HepG2 (cell line): ENCODE measurements around the gene UBE2S. TPM values are rescaled to one million over a fixed set of nuclear protein-coding genes. Genes with fewer than 3 reads are reported as not detected.

ENCODE experiments used
- ATAC-seq: fragments of 200-7000 bp; cut with Tn5 transposase; 3 replicates; pipeline ENCODE4 v1.9.1; 2020; ENCODE audit warnings: mild to moderate bottlenecking, moderate library complexity
- BruUV-seq: library from RNA; stranded (reverse); fragments of 400-500 nt; replicated peaks from 2 replicates; lab custom pipeline; 2021; lab: Mats Ljungman, UMichigan
- CTCF ChIA-PET: fragments of 300-600 bp; formaldehyde crosslinking; extraction: SDS; loops from one replicate; lab custom pipeline; 2021; ENCODE audit warnings: low total read pairs, inconsistent platforms, low intra/inter-chr PET ratio; lab: Yijun Ruan, JAX
- POLR2A ChIA-PET: fragments of 350-600 bp; sonication (Branson Sonifier 250); formaldehyde crosslinking; loops from one replicate; lab custom pipeline; 2020; ENCODE audit warnings: antibody characterized with exemption, inconsistent platforms; lab: Yijun Ruan, JAX
- DNase-seq: peaks from one replicate; pipeline ENCODE4 v3.0.0-alpha.2; 2015; ENCODE audit warnings: low spot score
- FAIRE-seq: peaks from 3 replicates; lab custom pipeline; 2011; peaks lifted over from hg19 to GRCh38; lab: Jason Lieb, UNC
- H2AFZ ChIP-seq: one replicate; pipeline ENCODE4 v1.6.1; 2011; ENCODE audit warnings: low read length, inconsistent platforms
- H3K27ac ChIP-seq: fragments of 300-600 bp; 3 replicates; pipeline ENCODE4 v1.8.0; 2011; ENCODE audit warnings: mixed run types, mild to moderate bottlenecking, mixed read lengths, low read length, inconsistent platforms; ENCODE audit not compliant: insufficient read depth; ENCODE audit errors: extremely low read length
- H3K27me3 ChIP-seq, 2 experiments: fragments of 200-600 bp in 1 of 2; 2 replicates in 1 of 2; 3 replicates in 1 of 2; pipeline versions ENCODE4 v1.6.0 to v1.8.0; 2011; ENCODE audit warnings: low read length in 2 of 2, mild to moderate bottlenecking in 2 of 2, moderate library complexity in 2 of 2, inconsistent platforms in 1 of 2; ENCODE audit not compliant: insufficient read depth in 2 of 2, control insufficient read depth in 1 of 2
- H3K36me3 ChIP-seq, 2 experiments: fragments of 200-600 bp in 1 of 2; replicated peaks in 1 of 2; 2 replicates in 1 of 2; 3 replicates in 1 of 2; pipeline versions ENCODE4 v1.5.1 to v1.8.0; 2011; ENCODE audit warnings: low read length in 2 of 2, inconsistent platforms in 1 of 2; ENCODE audit not compliant: insufficient read depth in 2 of 2, control insufficient read depth in 1 of 2
- H3K4me1 ChIP-seq: 2 replicates; pipeline ENCODE4 v1.5.1; 2012; ENCODE audit warnings: low read length, inconsistent platforms; ENCODE audit not compliant: insufficient read depth
- H3K4me2 ChIP-seq: 2 replicates; pipeline ENCODE4 v1.6.0; 2011; ENCODE audit warnings: low read depth, low read length, inconsistent platforms
- H3K4me3 ChIP-seq, 3 experiments: fragments of 200-600 bp in 1 of 3; sonication (generic), shearing (Covaris generic) in 1 of 3; replicated peaks in 1 of 3; 2 replicates each; pipeline ENCODE4 v1.5.1; 2011 to 2016; ENCODE audit warnings: low read length in 3 of 3, inconsistent platforms in 2 of 3, low read depth in 2 of 3, mild to moderate bottlenecking in 2 of 3, control low read depth in 1 of 3, mixed read lengths in 1 of 3; ENCODE audit not compliant: insufficient read depth in 1 of 3
- H3K79me2 ChIP-seq: one replicate; pipeline ENCODE4 v1.6.1; 2011; ENCODE audit warnings: low read length, inconsistent platforms; ENCODE audit not compliant: insufficient read depth
- H3K9ac ChIP-seq: 2 replicates; pipeline ENCODE4 v1.6.0; 2011; ENCODE audit warnings: mild to moderate bottlenecking, low read depth, low read length, inconsistent platforms; ENCODE audit not compliant: insufficient read depth
- H3K9me3 ChIP-seq: 2 replicates; pipeline ENCODE4 v1.5.1; 2012; ENCODE audit warnings: mild to moderate bottlenecking, low read length
- H4K20me1 ChIP-seq: 2 replicates; pipeline ENCODE4 v1.6.0; 2011; ENCODE audit warnings: inconsistent platforms, mild to moderate bottlenecking, low read length, moderate library complexity; ENCODE audit not compliant: insufficient read depth
- ATF3 ChIP-seq: sonication (generic); formaldehyde crosslinking; IDR thresholded peaks from 2 replicates; pipeline ENCODE4 v1.4.0; 2020; ENCODE audit warnings: missing genetic modification reagents
- GMEB1 ChIP-seq: sonication (generic); formaldehyde crosslinking; IDR thresholded peaks from 2 replicates; pipeline ENCODE4 v1.5.1; 2020; ENCODE audit warnings: missing genetic modification reagents, mild to moderate bottlenecking, borderline replicate concordance
- KAT7 ChIP-seq: IDR thresholded peaks from 2 replicates; pipeline ENCODE4 v1.6.1; 2018; ENCODE audit warnings: borderline replicate concordance, missing compliant biosample characterization
- MXD3 ChIP-seq: IDR thresholded peaks from 2 replicates; pipeline ENCODE4 v1.6.1; 2016; ENCODE audit warnings: mild to moderate bottlenecking, missing biosample characterization, missing genetic modification reagents
- PBX3 ChIP-seq: sonication (generic); formaldehyde crosslinking; IDR thresholded peaks from 2 replicates; pipeline ENCODE4 v1.8.1; 2023; ENCODE audit warnings: missing genetic modification reagents, inconsistent platforms, borderline replicate concordance
- PRDM15 ChIP-seq: sonication (generic); formaldehyde crosslinking; IDR thresholded peaks from 2 replicates; pipeline ENCODE4 v1.4.0; 2020; ENCODE audit warnings: missing genetic modification reagents
- ZBTB42 ChIP-seq: sonication (generic); formaldehyde crosslinking; IDR thresholded peaks from 2 replicates; pipeline ENCODE4 v1.5.0; 2020; ENCODE audit warnings: mild to moderate bottlenecking, missing genetic modification reagents
- ZNF263 ChIP-seq: sonication (generic); formaldehyde crosslinking; IDR thresholded peaks from 2 replicates; pipeline ENCODE4 v1.4.0; 2020; ENCODE audit warnings: missing genetic modification reagents
- ZNF362 ChIP-seq: sonication (generic); formaldehyde crosslinking; IDR thresholded peaks from 2 replicates; pipeline ENCODE4 v1.4.0; 2020; ENCODE audit warnings: missing genetic modification reagents, mild to moderate bottlenecking, borderline replicate concordance
- ZNF550 ChIP-seq: sonication (generic); formaldehyde crosslinking; IDR thresholded peaks from 2 replicates; pipeline ENCODE4 v1.4.0; 2020; ENCODE audit warnings: mild to moderate bottlenecking, missing genetic modification reagents, borderline replicate concordance
- WGBS: methylation state at CpG from one replicate; pipeline ENCODE4 v1.1.6; 2017; ENCODE audit warnings: low lambda C conversion rate; 5-methylcytosine and 5-hydroxymethylcytosine counted together
- in situ Hi-C: cut with HindIII; loops from 2 replicates; pipeline ENCODE4 v1.10.0; 2017; ENCODE audit warnings: low pct_unique_long_range_greater_than_20kb; ENCODE audit not compliant: extremely low pct_ligation_motif_present
- intact Hi-C: fragments of 100-400 bp; cut with micrococcal nuclease; formaldehyde crosslinking; loops from one replicate; pipeline ENCODE4 v1.10.0; 2022; ENCODE audit not compliant: unreplicated experiment
- polyA plus RNA-seq, 8 experiments: library from polyadenylated mRNA; depleted of rRNA in 3 of 8; stranded (reverse) in 7 of 8; unstranded in 1 of 8; fragments of >200 nt; fragmentation: Illumina TruSeq in 4 of 8; extraction: Trizol in 4 of 8; gene quantifications; 2 replicates each; pipeline versions ENCODE4 v1.2.1 to v1.2.3, GENCODE V29; 2011 to 2016; ENCODE audit warnings: low read depth in 4 of 8, missing spikeins in 1 of 8, mixed read lengths in 1 of 8; ENCODE audit not compliant: insufficient read depth in 1 of 8
- total RNA-seq, 5 experiments: library from RNA; depleted of rRNA; stranded (reverse); fragments of >200 nt; fragmentation: Illumina TruSeq; extraction: Trizol; gene quantifications; 2 replicates each; pipeline ENCODE4 v1.2.3, GENCODE V29; 2016; ENCODE audit warnings: low read depth in 1 of 5

Gene UBE2S
- total and polyA plus RNA-seq, 2 of the 13 experiments (the other 11 are each of a cell fraction or from before 2014, with no cell fraction given) = 32.2 to 39.3 TPM

- TF ChIP-seq MXD3 (CRISPR knock-in tag) (no peak), PRDM15 (CRISPR knock-in tag) (no peak)
- TF ChIP-seq, all 625 proteins: peak for 4
These were observed 37.8 kb downstream of the UBE2S start (continued) for GRCh38 chr19:55369653-55370304.

- H3K4me2 ChIP-seq = peak overlapping the region; percentile 63
- DNase-seq (no peak), ATAC-seq (peak; percentile 63), FAIRE-seq (no peak)
- H3K36me3 ChIP-seq = no peaks in the 10 kb centered on the region
- H4K20me1 ChIP-seq = no peaks in the 10 kb centered on the region
- H2AFZ ChIP-seq = no peak overlapping the region
- BruUV-seq = no TSS peak
- H3K79me2 ChIP-seq = no peaks in the 10 kb centered on the region
- ChIA-PET POLR2A (interaction anchor here (0.9 to 2.2 kb wide), 4 partner anchors 10 to 110 kb away, joined by 3 to 9 read pairs (median 3); partner anchors contain the start of genes PPP6R1 and UBE2S), CTCF (no interaction called here)
- peaks cover 7 to 35% of the 10 kb centered on the region in 2 experiments; a peak in 4 of 5 replicates for H3K27me3 ChIP-seq
- H3K9me3 ChIP-seq = no peaks in the 10 kb centered on the region
- in situ Hi-C loops = no loop called here
- no peak overlapping the region for H3K27ac ChIP-seq
- intact Hi-C loops = no loop called here
- no peak overlapping the region for H3K9ac ChIP-seq
- 14% methylated on average over 12 of the region's 54 CpGs for WGBS
- peaks cover 38% of the 10 kb centered on the region for H3K4me1 ChIP-seq
- peak overlapping the region in 2 of 3 experiments; percentile 42 to 59; a peak in 3 of 6 replicates for H3K4me3 ChIP-seq
- TF ChIP-seq PBX3 (CRISPR knock-in tag) (no peak), ATF3 (CRISPR knock-in tag) (no peak), ZNF263 (peak; percentile 71), ZNF550 (CRISPR knock-in tag) (0 out of 2 replicates have a peak, but pooled peaks have one; percentile 42), ZNF362 (no peak), KAT7 (CRISPR knock-in tag) (no peak), ZBTB42 (CRISPR knock-in tag) (no peak), GMEB1 (CRISPR knock-in tag) (no peak)
These were observed 38.7 kb downstream of the UBE2S start for GRCh38 chr19:55368701-55369563.
